ENCODE data around the gene VSTM1. TPM values are rescaled to one million over a fixed set of nuclear protein-coding genes. Genes with fewer than 3 reads are reported as not detected.

Gene VSTM1
- total and polyA plus RNA-seq, 8 donors, result 0.20 to 12.1 (median 0.31) TPM; not detected in 2

GRCh38 chr19:54069470-54069869 lies 5.8 kb upstream of the VSTM1 start:
- intact Hi-C loops (cut with DNase I), result no loop called here
- DNase-seq, result no peak
- H3K27me3 ChIP-seq, result peaks cover 0 to 10% of the 10 kb centered on the region in 2 donors
- no peaks in the 10 kb centered on the region for H3K36me3 ChIP-seq
- no peaks in the 10 kb centered on the region for H3K4me1 ChIP-seq
- ATAC-seq, result no peak
- no peak for TF ChIP-seq CTCF (IDR thresholded peaks at IDR 0.05)
- no peak overlapping the region for H3K27ac ChIP-seq
- peaks cover 0 to 8% of the 10 kb centered on the region in 2 donors for H3K9me3 ChIP-seq
- no peak overlapping the region for H3K4me3 ChIP-seq

GRCh38 chr19:54062643-54063042 lies 1.1 kb downstream of the VSTM1 start:
- ATAC-seq, result peak; percentile 45

GRCh38 chr19:54047616-54048015 lies 16.1 kb downstream of the VSTM1 start:
- intact Hi-C loops (cut with DNase I), result no loop called here
- no peaks in the 10 kb centered on the region for H3K36me3 ChIP-seq

More at GRCh38 chr19:54062643-54063042, 1.1 kb downstream of the VSTM1 start:
- peak overlapping the region in 1 of 2 donors; percentile 35 for H3K4me3 ChIP-seq
- H3K27ac ChIP-seq, result peak overlapping the region in 1 of 2 donors; percentile 88
- peaks cover 0 to 43% of the 10 kb centered on the region in 2 donors for H3K27me3 ChIP-seq
- no peaks in the 10 kb centered on the region for H3K36me3 ChIP-seq
- H3K9me3 ChIP-seq, result no peaks in the 10 kb centered on the region
- TF ChIP-seq CTCF (IDR thresholded peaks at IDR 0.05), result no peak
- peaks cover 0 to 22% of the 10 kb centered on the region in 2 donors for H3K4me1 ChIP-seq
- intact Hi-C loops (cut with DNase I), result no loop called here
- DNase-seq, result peak in 2 of 4 donors; percentile 63 to 90

GRCh38 chr19:54045771-54046170 lies 17.9 kb downstream of the VSTM1 start:
- intact Hi-C loops (cut with DNase I), result no loop called here
- DNase-seq (no peak), ATAC-seq (no peak)
- no peaks in the 10 kb centered on the region for H3K36me3 ChIP-seq
- no peak overlapping the region for H3K27ac ChIP-seq
- H3K9me3 ChIP-seq, result no peaks in the 10 kb centered on the region
- no peak overlapping the region for H3K4me3 ChIP-seq
- peaks cover 0 to 22% of the 10 kb centered on the region in 2 donors for H3K4me1 ChIP-seq
- peaks cover 0 to 73% of the 10 kb centered on the region in 2 donors for H3K27me3 ChIP-seq
- TF ChIP-seq CTCF (IDR thresholded peaks at IDR 0.05), result no peak

More at GRCh38 chr19:54047616-54048015, 16.1 kb downstream of the VSTM1 start:
- ATAC-seq (no peak), DNase-seq (no peak)
- no peak overlapping the region for H3K4me3 ChIP-seq
- no peak for TF ChIP-seq CTCF (IDR thresholded peaks at IDR 0.05)
- H3K27me3 ChIP-seq, result peaks cover 0 to 67% of the 10 kb centered on the region in 2 donors
- no peaks in the 10 kb centered on the region for H3K9me3 ChIP-seq
- H3K27ac ChIP-seq, result peak overlapping the region in 1 of 2 donors; percentile 76
- H3K4me1 ChIP-seq, result peaks cover 0 to 22% of the 10 kb centered on the region in 2 donors

- no peaks in the 10 kb centered on the region for H3K9me3 ChIP-seq
- H3K36me3 ChIP-seq, result peaks cover 0 to 3% of the 10 kb centered on the region in 2 donors
- ATAC-seq (no peak), DNase-seq (no peak)
- H3K4me3 ChIP-seq, result no peak overlapping the region
- H3K27ac ChIP-seq, result no peak overlapping the region
- H3K4me1 ChIP-seq, result peaks cover 0 to 15% of the 10 kb centered on the region in 2 donors
- no peak for TF ChIP-seq CTCF (IDR thresholded peaks at IDR 0.05)
- intact Hi-C loops (cut with DNase I), result no loop called here
- peaks cover 0 to 68% of the 10 kb centered on the region in 2 donors for H3K27me3 ChIP-seq
Measured at GRCh38 chr19:54042989-54043388, 20.7 kb downstream of the VSTM1 start.

Measured in left lung (tissue), 10 donors.